Measurements from ENCODE around the gene MIEN1.

DNA sequence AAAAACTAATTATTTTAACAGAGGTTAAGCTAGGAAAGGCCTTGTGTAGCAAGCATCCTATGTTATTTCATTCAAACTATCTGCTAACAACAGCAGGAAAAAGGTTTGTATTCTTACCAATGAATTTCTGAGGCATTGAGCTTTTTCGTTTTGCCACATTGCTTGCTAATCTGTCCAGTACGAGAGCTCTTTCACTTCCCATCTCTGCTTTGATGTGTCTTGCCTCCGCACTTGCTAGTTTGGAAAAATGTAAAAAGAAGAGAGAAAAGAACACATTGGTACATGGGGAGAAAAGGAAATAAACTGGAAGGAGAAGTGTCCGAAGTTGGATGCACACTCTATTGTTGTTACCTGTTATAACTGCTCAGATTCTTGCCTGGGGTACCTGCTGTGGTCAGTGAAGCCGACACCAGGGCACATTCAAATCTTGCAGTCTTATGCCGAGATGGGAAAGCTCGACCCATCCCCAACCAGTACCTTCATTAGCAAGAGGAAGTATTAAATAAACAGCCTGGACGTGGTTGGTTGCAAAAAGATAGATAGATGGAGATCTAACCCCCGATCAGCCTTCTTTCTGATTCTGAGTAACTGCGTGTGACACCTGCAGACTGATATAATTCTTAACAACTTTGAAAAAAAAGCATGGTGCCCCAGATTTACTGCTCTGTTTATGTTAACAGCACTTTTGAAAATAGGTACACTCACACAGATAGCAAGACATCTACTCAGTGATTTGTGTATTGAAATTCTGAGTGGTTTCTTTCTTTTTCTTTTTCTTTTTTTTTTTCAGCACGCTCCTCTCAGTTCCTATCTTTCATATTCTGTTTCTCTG lies 47.4 kb upstream of the MIEN1 start:
- TF ChIP-seq, protein P1, sequence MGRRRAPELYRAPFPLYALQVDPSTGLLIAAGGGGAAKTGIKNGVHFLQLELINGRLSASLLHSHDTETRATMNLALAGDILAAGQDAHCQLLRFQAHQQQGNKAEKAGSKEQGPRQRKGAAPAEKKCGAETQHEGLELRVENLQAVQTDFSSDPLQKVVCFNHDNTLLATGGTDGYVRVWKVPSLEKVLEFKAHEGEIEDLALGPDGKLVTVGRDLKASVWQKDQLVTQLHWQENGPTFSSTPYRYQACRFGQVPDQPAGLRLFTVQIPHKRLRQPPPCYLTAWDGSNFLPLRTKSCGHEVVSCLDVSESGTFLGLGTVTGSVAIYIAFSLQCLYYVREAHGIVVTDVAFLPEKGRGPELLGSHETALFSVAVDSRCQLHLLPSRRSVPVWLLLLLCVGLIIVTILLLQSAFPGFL (CRISPR knock-in tag; IDR thresholded peaks at IDR 0.05; ENCODE audit: borderline replicate concordance): no peak
- no peak for TF ChIP-seq FOXK1 (CRISPR knock-in tag; IDR thresholded peaks at IDR 0.05)
- TF ChIP-seq ETV6 (CRISPR knock-in tag; IDR thresholded peaks at IDR 0.05): no peak

All from WTC11 (cell line).